Liver (tissue), 9 donors: ENCODE measurements around the gene KIRREL3. TPM values are rescaled to one million over a fixed set of nuclear protein-coding genes. Genes with fewer than 3 reads are reported as not detected.

Experiments
- DNase-seq: peaks from one replicate; pipeline ENCODE4 v3.0.0-alpha.2; 2017; ENCODE audit warnings: low spot score
- H3K27ac ChIP-seq, 2 donors: one replicate each; pipeline ENCODE4 v1.7.0; 2013; ENCODE audit warnings: inconsistent platforms in 2 of 2, low read length in 2 of 2, control low read depth in 1 of 2, low read depth in 1 of 2, mild to moderate bottlenecking in 1 of 2
- H3K27me3 ChIP-seq, 4 donors: one replicate each; pipeline versions ENCODE4 v1.6.1 to v1.7.0; 2013; ENCODE audit warnings: low read length in 3 of 4, inconsistent platforms in 1 of 4, mild to moderate bottlenecking in 1 of 4, moderate library complexity in 1 of 4; ENCODE audit not compliant: control insufficient read depth in 4 of 4, insufficient read depth in 4 of 4
- H3K36me3 ChIP-seq, 4 donors: one replicate each; pipeline versions ENCODE4 v1.6.1 to v1.7.0; 2013; ENCODE audit warnings: low read length in 3 of 4, mild to moderate bottlenecking in 3 of 4, low read depth in 1 of 4, moderate library complexity in 1 of 4; ENCODE audit not compliant: control insufficient read depth in 4 of 4, insufficient read depth in 3 of 4
- H3K4me1 ChIP-seq, 4 donors: one replicate each; pipeline versions ENCODE4 v1.6.1 to v1.7.0; 2013; ENCODE audit warnings: low read length in 3 of 4, mild to moderate bottlenecking in 3 of 4, moderate library complexity in 1 of 4; ENCODE audit not compliant: control insufficient read depth in 4 of 4, insufficient read depth in 4 of 4
- H3K4me3 ChIP-seq, 3 donors: one replicate each; pipeline versions ENCODE4 v1.6.1 to v1.7.0; 2013; ENCODE audit warnings: low read length in 3 of 3, control low read depth in 1 of 3, low read depth in 1 of 3, mild to moderate bottlenecking in 1 of 3
- H3K9ac ChIP-seq, 2 donors: one replicate each; pipeline ENCODE4 v1.7.0; 2013; ENCODE audit warnings: low read length in 2 of 2, mild to moderate bottlenecking in 2 of 2, moderate library complexity in 2 of 2, control low read depth in 1 of 2, low read depth in 1 of 2
- H3K9me3 ChIP-seq, 4 donors: one replicate each; pipeline versions ENCODE4 v1.6.1 to v1.7.0; 2013; ENCODE audit warnings: low read length in 3 of 4; ENCODE audit not compliant: control insufficient read depth in 4 of 4
- ATF3 ChIP-seq: IDR thresholded peaks from 2 replicates; pipeline ENCODE4 v1.6.1; 2016; ENCODE audit warnings: antibody characterized with exemption
- CTCF ChIP-seq: fragments of 150-350 bp; IDR thresholded peaks from 2 replicates; pipeline ENCODE4 v1.5.1; 2017; ENCODE audit warnings: improper control_type of control experiment, low read depth, low read length; ENCODE audit not compliant: missing input control
- EGR1 ChIP-seq, 2 donors: IDR thresholded peaks; 2 replicates each; pipeline ENCODE4 v1.6.1; 2016 to 2018; ENCODE audit warnings: antibody characterized with exemption in 2 of 2, low read depth in 2 of 2
- FOXA1 ChIP-seq: IDR thresholded peaks from 2 replicates; pipeline ENCODE4 v1.6.1; 2016; ENCODE audit warnings: antibody characterized with exemption
- FOXA2 ChIP-seq: IDR thresholded peaks from 2 replicates; pipeline ENCODE4 v1.6.1; 2016; ENCODE audit warnings: antibody characterized with exemption
- GABPA ChIP-seq, 2 donors: IDR thresholded peaks in 1 of 2; conservative IDR thresholded peaks in 1 of 2; 2 replicates each; pipeline ENCODE4 v1.6.1; 2016; ENCODE audit warnings: antibody characterized with exemption in 2 of 2, mild to moderate bottlenecking in 1 of 2, moderate library complexity in 1 of 2
- HNF4A ChIP-seq, 2 donors: conservative IDR thresholded peaks; 2 replicates each; pipeline ENCODE4 v1.6.1; 2016; ENCODE audit warnings: antibody characterized with exemption in 2 of 2, mild to moderate bottlenecking in 2 of 2
- HNF4G ChIP-seq: IDR thresholded peaks from 2 replicates; pipeline ENCODE4 v1.6.1; 2016; ENCODE audit warnings: antibody characterized with exemption
- JUND ChIP-seq, 2 donors: IDR thresholded peaks; 2 replicates each; pipeline ENCODE4 v1.6.1; 2016; ENCODE audit warnings: antibody characterized with exemption in 2 of 2
- MAX ChIP-seq: IDR thresholded peaks from 2 replicates; pipeline ENCODE4 v1.6.1; 2016; ENCODE audit warnings: antibody characterized with exemption
- NR2F2 ChIP-seq: IDR thresholded peaks from 2 replicates; pipeline ENCODE4 v1.6.1; 2016; ENCODE audit warnings: antibody characterized with exemption
- RAD21 ChIP-seq, 2 donors: IDR thresholded peaks; 2 replicates each; pipeline ENCODE4 v1.6.1; 2016; ENCODE audit warnings: antibody characterized with exemption in 2 of 2, mild to moderate bottlenecking in 2 of 2
- REST ChIP-seq: IDR thresholded peaks from 2 replicates; pipeline ENCODE4 v1.6.1; 2016; ENCODE audit warnings: antibody characterized with exemption, mild to moderate bottlenecking
- RXRA ChIP-seq, 2 donors: IDR thresholded peaks; 2 replicates each; pipeline ENCODE4 v1.6.1; 2017 to 2018; ENCODE audit warnings: antibody characterized with exemption in 2 of 2, mild to moderate bottlenecking in 1 of 2
- SP1 ChIP-seq: IDR thresholded peaks from 2 replicates; pipeline ENCODE4 v1.6.1; 2018; ENCODE audit warnings: antibody characterized with exemption, mild to moderate bottlenecking
- YY1 ChIP-seq: IDR thresholded peaks from 2 replicates; pipeline ENCODE4 v1.6.1; 2016; ENCODE audit warnings: antibody characterized with exemption, mild to moderate bottlenecking
- ZBTB33 ChIP-seq: IDR thresholded peaks from 2 replicates; pipeline ENCODE4 v1.6.1; 2016; ENCODE audit warnings: antibody characterized with exemption
- WGBS: extraction: QIAGEN DNeasy Blood & Tissue Kit; methylation state at CpG from one replicate; pipeline ENCODE4 v1.1.7; 2013; 5-methylcytosine and 5-hydroxymethylcytosine counted together
- polyA plus RNA-seq, 2 donors: library from polyadenylated mRNA; stranded (reverse) in 1 of 2; unstranded in 1 of 2; fragments of 200-250 nt in 1 of 2; fragments of >200 nt in 1 of 2; fragmentation: Nextera tagmentation in 1 of 2; extraction: Ambion mirVana in 1 of 2; gene quantifications; one replicate each; pipeline versions ENCODE4 v1.2.1 to v1.2.3, GENCODE V29; 2013 to 2015
- total RNA-seq, 2 donors: library from RNA; depleted of rRNA; stranded (reverse); fragments of >200 nt; gene quantifications; one replicate each; pipeline ENCODE4 v1.2.3, GENCODE V29; 2014
- donor health status: healthy.
- donor health status: healthy.
- donor health status: healthy.
- donor health status: healthy.
- donor health status: healthy.

KIRREL3 gene
- total and polyA plus RNA-seq, 4 donors, result 0.03 to 0.29 (median 0.08) TPM; not detected in 1

- H3K4me1 ChIP-seq, result no peaks in the 10 kb centered on the region
- no peaks in the 10 kb centered on the region for H3K27me3 ChIP-seq
- no peak overlapping the region for H3K4me3 ChIP-seq
- no peak overlapping the region for H3K27ac ChIP-seq
- H3K9ac ChIP-seq, result no peak overlapping the region
- H3K36me3 ChIP-seq, result no peaks in the 10 kb centered on the region
- DNase-seq, result no peak
- no peaks in the 10 kb centered on the region for H3K9me3 ChIP-seq
- TF ChIP-seq ZBTB33, result no peak
- TF ChIP-seq SP1, result no peak
- no peak for TF ChIP-seq GABPA (IDR thresholded peaks at IDR 0.05 in 1 of 2, conservative IDR thresholded peaks at IDR 0.05 in 1 of 2)
- TF ChIP-seq JUND (IDR thresholded peaks at IDR 0.05), result no peak
- no peak for TF ChIP-seq FOXA1
- TF ChIP-seq NR2F2, result no peak
- no peak for TF ChIP-seq HNF4A (conservative IDR thresholded peaks at IDR 0.05)
- no peak for TF ChIP-seq FOXA2
- no peak for TF ChIP-seq EGR1 (IDR thresholded peaks at IDR 0.05; ENCODE audit: low read depth in 2 of 2)
- no peak for TF ChIP-seq HNF4G
- no peak for TF ChIP-seq MAX
- TF ChIP-seq ATF3, result no peak
- TF ChIP-seq RAD21 (IDR thresholded peaks at IDR 0.05), result no peak
- TF ChIP-seq RXRA (IDR thresholded peaks at IDR 0.05), result no peak
- TF ChIP-seq REST, result no peak
- TF ChIP-seq YY1, result no peak
- TF ChIP-seq CTCF, result no peak
- WGBS, result 83% methylated on average over 9 of the region's 9 CpGs
Measured at GRCh38 chr11:126594921-126595367, 405.6 kb downstream of the KIRREL3 start.
